GM04503 (cell line): ENCODE data around the gene KANSL1.
"Not testable (repeated sequence)": the region's sequence is repeated elsewhere in the genome, so short reads cannot be mapped to it uniquely, and the experiment has no call there.

ENCODE experiments used
- DNase-seq: peaks from one replicate; pipeline ENCODE4 v3.0.0-alpha.2; 2012; ENCODE audit warnings: low read depth

KANSL1 gene

DNA sequence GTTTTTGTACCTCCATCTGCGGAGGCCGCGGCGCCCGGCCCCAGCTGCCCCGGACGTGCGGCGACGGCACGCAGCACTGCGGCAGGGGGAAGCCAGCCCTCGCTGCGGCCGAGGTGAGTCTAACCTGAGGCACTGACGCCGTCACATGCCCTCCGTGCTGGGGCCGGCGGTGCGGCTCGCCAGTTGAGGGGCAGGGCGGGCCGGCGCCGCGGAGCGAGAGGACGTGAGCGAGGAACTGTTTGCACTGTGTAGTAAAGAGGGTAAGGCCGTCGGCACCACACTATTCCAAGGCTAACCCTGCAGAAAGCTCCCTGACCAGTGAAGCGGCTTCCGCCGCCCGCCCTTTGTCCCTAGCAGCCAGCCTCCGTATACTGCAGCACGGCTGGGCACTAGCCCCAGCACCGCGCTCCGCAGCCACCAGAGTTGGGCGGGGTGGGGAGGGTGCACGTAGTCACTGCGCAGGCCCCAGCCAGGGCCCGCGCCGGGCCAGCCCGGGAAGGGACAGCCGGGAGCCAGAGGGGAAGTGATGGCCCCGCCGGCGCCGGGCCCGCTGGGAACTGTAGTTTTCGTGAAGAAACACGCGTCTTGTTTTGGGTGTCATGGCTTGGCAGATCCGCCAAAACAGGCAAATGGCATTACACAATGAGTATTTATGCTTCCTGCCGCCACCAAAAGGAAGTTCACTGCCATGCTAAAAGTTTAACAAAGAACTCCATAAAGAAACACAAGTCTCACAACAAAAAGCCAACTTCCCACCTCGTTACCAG is 580 bp upstream of the KANSL1 start:
- peak; percentile 88 for DNase-seq

GRCh38 chr17:46192439-46193150 is 634 bp downstream of the KANSL1 start:
- DNase-seq = no peak

GRCh38 chr17:46192189-46192438 is 1.1 kb downstream of the KANSL1 start:
- DNase-seq = no peak

GRCh38 chr17:46191322-46192188 is 1.7 kb downstream of the KANSL1 start:
- no peak for DNase-seq

DNA sequence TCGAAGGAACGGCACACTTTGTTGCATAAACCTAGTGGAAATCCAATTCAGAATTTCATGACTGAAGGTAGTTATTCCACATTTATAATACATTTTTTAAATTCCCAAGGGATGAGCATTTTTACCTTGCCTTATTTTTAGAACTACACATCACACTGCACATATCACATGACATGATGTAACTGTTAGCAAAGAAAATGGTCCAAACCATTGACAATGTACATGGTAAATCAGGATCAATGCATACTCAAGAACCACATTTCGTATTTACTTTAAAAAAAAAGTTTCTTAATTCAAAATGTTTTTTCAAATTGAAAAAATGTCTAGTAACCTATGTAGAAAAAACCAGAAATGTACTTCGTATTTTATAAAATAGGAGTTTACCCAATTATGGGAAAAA is 2.5 kb downstream of the KANSL1 start:
- no peak for DNase-seq

GRCh38 chr17:46186827-46187235 is 6.4 kb downstream of the KANSL1 start:
- DNase-seq = not testable (repeated sequence)

GRCh38 chr17:46184696-46185095 is 8.5 kb downstream of the KANSL1 start:
- DNase-seq = no peak

- DNase-seq = not testable (repeated sequence)
Observed at GRCh38 chr17:46183383-46183782, 9.8 kb downstream of the KANSL1 start.

DNA sequence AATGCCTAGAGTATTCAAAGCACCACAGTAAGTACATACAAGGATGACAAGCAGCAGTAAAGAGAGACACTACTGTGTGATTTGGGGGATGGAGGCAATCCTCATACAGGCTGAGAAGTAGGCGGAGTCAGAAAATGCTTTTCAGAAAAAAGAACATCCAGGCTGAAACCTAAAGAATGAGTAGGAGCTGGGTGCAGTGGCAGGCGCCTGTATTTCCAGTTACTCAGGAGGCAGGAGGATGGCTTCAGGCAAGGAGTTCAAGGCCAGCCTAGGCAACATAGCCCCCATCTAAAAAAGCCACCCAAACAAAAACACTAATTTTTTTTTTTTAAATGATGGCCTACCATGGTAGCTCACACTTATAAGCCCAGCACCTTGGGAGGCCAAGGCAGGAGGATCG is 10.3 kb downstream of the KANSL1 start:
- no peak for DNase-seq

- DNase-seq = no peak
Observed at GRCh38 chr17:46181940-46182339, 11.3 kb downstream of the KANSL1 start.

DNA sequence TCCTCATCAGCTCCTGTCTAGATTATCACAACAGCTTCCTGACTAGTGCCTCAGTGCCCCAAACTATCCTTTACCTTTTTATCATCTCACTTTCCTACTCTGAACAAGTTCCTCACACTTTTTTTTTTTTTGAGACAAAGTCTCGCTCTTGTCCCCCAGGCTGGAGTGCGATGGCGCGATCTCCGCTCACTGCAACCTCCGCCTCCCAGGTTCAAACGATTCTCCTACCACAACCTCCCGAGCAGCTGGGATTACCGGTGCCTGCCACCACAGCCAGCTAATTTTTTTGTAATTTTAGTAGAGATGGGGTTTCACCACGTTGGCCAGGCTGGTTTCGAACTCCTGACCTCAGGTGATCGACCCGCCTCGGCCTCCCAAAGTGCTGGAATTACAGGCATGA is 11.9 kb downstream of the KANSL1 start:
- DNase-seq = not testable (repeated sequence)

GRCh38 chr17:46180892-46181274 is 12.3 kb downstream of the KANSL1 start:
- DNase-seq = no peak

GRCh38 chr17:46180185-46180891 is 12.9 kb downstream of the KANSL1 start:
- not testable (repeated sequence) for DNase-seq

DNA sequence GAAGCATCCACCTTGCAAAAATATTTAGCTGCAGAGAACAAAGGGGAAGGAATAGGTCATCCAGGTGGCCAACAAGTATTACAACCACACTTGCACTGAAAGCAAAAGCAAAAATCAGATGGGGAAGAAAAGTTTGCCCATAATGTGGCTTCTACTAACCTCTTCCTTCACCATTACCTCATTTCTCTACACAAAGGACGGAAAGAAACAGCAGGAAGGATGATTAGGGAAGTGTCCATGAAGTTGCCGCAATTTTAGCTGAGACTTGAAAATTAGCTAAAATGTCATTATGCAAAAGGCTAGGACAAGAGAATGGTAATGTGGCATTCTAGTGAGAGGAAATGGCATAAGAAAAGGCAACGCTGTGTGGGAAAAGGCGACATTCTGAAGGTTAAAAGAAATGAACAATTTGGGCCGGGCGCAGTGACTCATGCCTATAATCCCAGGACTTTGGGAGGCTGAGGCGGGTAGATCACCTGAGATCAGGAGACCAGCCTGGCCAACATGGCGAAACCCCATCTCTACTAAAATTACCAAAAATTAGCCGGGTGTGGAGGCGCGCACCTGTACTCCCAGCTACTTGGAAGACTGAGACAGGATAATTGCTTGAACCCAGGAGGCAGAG is 13.7 kb downstream of the KANSL1 start:
- DNase-seq = no peak

GRCh38 chr17:46178550-46179214 is 14.5 kb downstream of the KANSL1 start:
- DNase-seq = no peak

DNA sequence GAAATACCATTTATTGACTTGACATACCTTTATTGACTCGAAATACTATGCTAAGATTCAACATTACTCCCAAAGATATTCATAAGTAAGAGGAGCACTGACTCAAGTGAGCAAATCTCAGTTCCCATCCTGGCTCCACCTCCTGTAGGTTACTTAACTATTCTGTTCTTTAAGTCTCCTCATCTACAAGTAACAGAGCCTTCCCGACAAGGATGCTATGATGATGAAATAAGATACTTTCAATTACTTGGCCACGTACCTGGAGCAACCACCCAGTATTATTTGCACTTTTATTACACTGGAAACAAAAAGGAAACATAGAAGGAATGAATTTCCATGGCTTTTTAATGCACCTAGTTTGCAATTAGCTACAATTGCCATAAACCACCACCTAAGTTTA is 16.3 kb downstream of the KANSL1 start:
- DNase-seq = no peak

- no peak for DNase-seq
Observed at GRCh38 chr17:46175891-46176290, 17.3 kb downstream of the KANSL1 start.

DNA sequence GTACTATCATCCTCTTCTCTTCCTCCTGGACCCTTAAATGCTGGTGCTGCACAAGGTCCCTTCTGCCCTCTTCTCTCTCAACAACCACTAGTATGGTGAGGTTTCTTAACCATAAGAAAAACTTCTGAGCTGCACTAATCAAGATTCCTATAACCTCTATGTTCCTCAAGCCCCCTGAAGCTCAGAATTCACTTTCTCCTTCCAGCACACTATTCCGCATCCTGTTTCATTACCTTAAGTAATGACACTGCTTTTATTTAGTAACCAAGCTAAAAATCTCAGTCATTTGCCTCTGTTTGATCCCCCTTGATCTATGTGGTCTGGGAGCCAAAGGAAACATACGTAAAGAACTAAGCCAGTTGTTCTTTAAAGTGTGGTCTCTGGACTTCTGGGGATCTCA is 20.1 kb downstream of the KANSL1 start:
- no peak for DNase-seq

- DNase-seq = no peak
Observed at GRCh38 chr17:46171939-46172338, 21.3 kb downstream of the KANSL1 start.

GRCh38 chr17:46170639-46171429 is 22.4 kb downstream of the KANSL1 start:
- no peak for DNase-seq
